Stomach smooth muscle (tissue), 2 donors: ENCODE measurements around the gene DPH1.
A peak's percentile ranks its signal among the peaks of the same experiment; 100 is the strongest.

Experiments used
- H3K27ac ChIP-seq: one replicate; pipeline ENCODE4 v1.7.0; 2013; ENCODE audit warnings: mild to moderate bottlenecking, low read length, inconsistent platforms
- H3K27me3 ChIP-seq, 2 donors: one replicate each; pipeline ENCODE4 v1.7.0; 2013; ENCODE audit warnings: low read length in 2 of 2; ENCODE audit not compliant: insufficient read depth in 2 of 2, control insufficient read depth in 1 of 2
- H3K36me3 ChIP-seq, 2 donors: one replicate each; pipeline ENCODE4 v1.7.0; 2013; ENCODE audit warnings: low read length in 2 of 2; ENCODE audit not compliant: control insufficient read depth in 2 of 2, insufficient read depth in 2 of 2
- H3K4me1 ChIP-seq: one replicate; pipeline ENCODE4 v1.7.0; 2013; ENCODE audit warnings: low read length; ENCODE audit not compliant: control insufficient read depth, insufficient read depth
- H3K4me3 ChIP-seq, 2 donors: one replicate each; pipeline ENCODE4 v1.7.0; 2013; ENCODE audit warnings: low read length in 2 of 2
- H3K9ac ChIP-seq, 2 donors: one replicate each; pipeline ENCODE4 v1.7.0; 2013; ENCODE audit warnings: low read length in 2 of 2, mild to moderate bottlenecking in 1 of 2
- H3K9me3 ChIP-seq, 2 donors: one replicate each; pipeline ENCODE4 v1.7.0; 2013; ENCODE audit warnings: low read length in 2 of 2; ENCODE audit not compliant: control insufficient read depth in 2 of 2
- donor health status: healthy.
- donor health status: Pancreatic carcinoma.

The DPH1 gene

GRCh38 chr17:2020721-2021120, 9.2 kb upstream of the DPH1 start:
- Histone ChIP-seq H3K9me3 (no peaks in the 10 kb centered on the region), H3K4me1 (peaks cover 26% of the 10 kb centered on the region), H3K9ac (no peak overlapping the region), H3K27me3 (peaks cover 28 to 34% of the 10 kb centered on the region in 2 donors), H3K27ac (no peak overlapping the region), H3K4me3 (no peak overlapping the region), H3K36me3 (no peaks in the 10 kb centered on the region)

GRCh38 chr17:2022647-2023240, 7.2 kb upstream of the DPH1 start:
- H3K9me3 ChIP-seq: no peaks in the 10 kb centered on the region
- no peak overlapping the region for H3K27ac ChIP-seq
- H3K27me3 ChIP-seq: peaks cover 28 to 44% of the 10 kb centered on the region in 2 donors
- H3K4me1 ChIP-seq: peaks cover 32% of the 10 kb centered on the region
- no peaks in the 10 kb centered on the region for H3K36me3 ChIP-seq
- H3K9ac ChIP-seq: no peak overlapping the region
- no peak overlapping the region for H3K4me3 ChIP-seq

GRCh38 chr17:2023256-2023655, 6.7 kb upstream of the DPH1 start:
- Histone ChIP-seq H3K9ac (no peak overlapping the region), H3K4me3 (no peak overlapping the region), H3K4me1 (peaks cover 32% of the 10 kb centered on the region), H3K27ac (no peak overlapping the region), H3K36me3 (no peaks in the 10 kb centered on the region), H3K27me3 (peaks cover 28 to 45% of the 10 kb centered on the region in 2 donors), H3K9me3 (no peaks in the 10 kb centered on the region)

GRCh38 chr17:2023692-2024571, 6.0 kb upstream of the DPH1 start:
- peaks cover 32 to 45% of the 10 kb centered on the region in 2 donors for H3K27me3 ChIP-seq
- no peaks in the 10 kb centered on the region for H3K36me3 ChIP-seq
- H3K27ac ChIP-seq: no peak overlapping the region
- H3K4me1 ChIP-seq: peaks cover 32% of the 10 kb centered on the region
- H3K9me3 ChIP-seq: no peaks in the 10 kb centered on the region
- H3K4me3 ChIP-seq: peak overlapping the region; percentile 53 to 68
- H3K9ac ChIP-seq: no peak overlapping the region

GRCh38 chr17:2024572-2025219, 5.3 kb upstream of the DPH1 start:
- Histone ChIP-seq H3K4me1 (peaks cover 34% of the 10 kb centered on the region), H3K9me3 (no peaks in the 10 kb centered on the region), H3K36me3 (no peaks in the 10 kb centered on the region), H3K27ac (no peak overlapping the region), H3K9ac (no peak overlapping the region), H3K27me3 (peaks cover 36 to 51% of the 10 kb centered on the region in 2 donors), H3K4me3 (peak overlapping the region; percentile 53 to 68)

GRCh38 chr17:2025220-2025621, 4.7 kb upstream of the DPH1 start, which contains the start of gene RTN4RL1:
RTN4RL1 (minus strand) TSS chr17:2025334; CDS start chr17:2024865, 469 bp downstream.
- peaks cover 37% of the 10 kb centered on the region for H3K4me1 ChIP-seq
- H3K27me3 ChIP-seq: peaks cover 36 to 51% of the 10 kb centered on the region in 2 donors
- no peak within 1 kb of the TSS for H3K9ac ChIP-seq
- H3K4me3 ChIP-seq: peak within 1 kb of the TSS; percentile 53 to 68
- no peak within 1 kb of the TSS for H3K27ac ChIP-seq
- H3K9me3 ChIP-seq: no peaks in the 10 kb centered on the region
- H3K36me3 ChIP-seq: no peaks in the 10 kb centered on the region

GRCh38 chr17:2025622-2026309, 4.2 kb upstream of the DPH1 start:
- Histone ChIP-seq H3K9ac (no peak overlapping the region), H3K4me1 (peaks cover 43% of the 10 kb centered on the region), H3K9me3 (no peaks in the 10 kb centered on the region), H3K27me3 (peaks cover 36 to 51% of the 10 kb centered on the region in 2 donors), H3K27ac (no peak overlapping the region), H3K4me3 (peak overlapping the region; percentile 49 to 68), H3K36me3 (no peaks in the 10 kb centered on the region)

GRCh38 chr17:2027528-2028233, 2.3 kb upstream of the DPH1 start:
- peaks cover 55% of the 10 kb centered on the region for H3K4me1 ChIP-seq
- H3K4me3 ChIP-seq: no peak overlapping the region
- H3K27ac ChIP-seq: no peak overlapping the region
- H3K9me3 ChIP-seq: no peaks in the 10 kb centered on the region
- peaks cover 32 to 51% of the 10 kb centered on the region in 2 donors for H3K27me3 ChIP-seq
- no peak overlapping the region for H3K9ac ChIP-seq
- no peaks in the 10 kb centered on the region for H3K36me3 ChIP-seq

GRCh38 chr17:2028234-2028614, 1.7 kb upstream of the DPH1 start:
- no peak overlapping the region for H3K9ac ChIP-seq
- H3K9me3 ChIP-seq: no peaks in the 10 kb centered on the region
- H3K4me3 ChIP-seq: no peak overlapping the region
- H3K27ac ChIP-seq: no peak overlapping the region
- no peaks in the 10 kb centered on the region for H3K36me3 ChIP-seq
- H3K27me3 ChIP-seq: peaks cover 29 to 47% of the 10 kb centered on the region in 2 donors
- H3K4me1 ChIP-seq: peaks cover 53% of the 10 kb centered on the region

- no peaks in the 10 kb centered on the region for H3K9me3 ChIP-seq
- peaks cover 51% of the 10 kb centered on the region for H3K4me1 ChIP-seq
- peaks cover 27 to 44% of the 10 kb centered on the region in 2 donors for H3K27me3 ChIP-seq
- H3K36me3 ChIP-seq: peaks cover 0 to 3% of the 10 kb centered on the region in 2 donors
- H3K9ac ChIP-seq: no peak overlapping the region
- H3K4me3 ChIP-seq: no peak overlapping the region
- no peak overlapping the region for H3K27ac ChIP-seq
These were observed 1.2 kb upstream of the DPH1 start for GRCh38 chr17:2028737-2029136.
